Measurements from ENCODE around the gene PCDHGB6.
"Not testable (repeated sequence)": the region's sequence is repeated elsewhere in the genome, so short reads cannot be mapped to it uniquely, and the experiment has no call there.

PCDHGB6 gene

DNA sequence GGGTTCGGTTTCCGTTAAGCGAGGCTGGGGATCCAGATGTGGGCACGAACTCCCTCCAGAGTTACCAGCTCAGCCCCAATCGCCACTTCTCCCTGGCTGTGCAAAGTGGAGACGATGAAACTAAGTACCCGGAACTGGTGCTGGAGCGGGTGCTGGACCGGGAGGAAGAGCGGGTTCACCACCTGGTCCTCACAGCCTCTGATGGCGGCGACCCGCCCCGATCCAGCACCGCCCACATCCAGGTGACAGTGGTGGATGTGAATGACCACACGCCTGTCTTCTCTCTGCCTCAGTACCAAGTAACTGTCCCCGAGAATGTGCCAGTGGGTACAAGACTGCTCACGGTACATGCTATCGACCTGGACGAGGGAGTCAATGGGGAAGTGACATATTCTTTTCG is 24.5 kb upstream of the PCDHGB6 start:
- DNase-seq (ENCODE audit: low spot score) = no peak
- Histone ChIP-seq H3K27ac (no peak overlapping the region), H3K4me3 (peak overlapping the region; percentile 50)
- TF ChIP-seq, protein P1, sequence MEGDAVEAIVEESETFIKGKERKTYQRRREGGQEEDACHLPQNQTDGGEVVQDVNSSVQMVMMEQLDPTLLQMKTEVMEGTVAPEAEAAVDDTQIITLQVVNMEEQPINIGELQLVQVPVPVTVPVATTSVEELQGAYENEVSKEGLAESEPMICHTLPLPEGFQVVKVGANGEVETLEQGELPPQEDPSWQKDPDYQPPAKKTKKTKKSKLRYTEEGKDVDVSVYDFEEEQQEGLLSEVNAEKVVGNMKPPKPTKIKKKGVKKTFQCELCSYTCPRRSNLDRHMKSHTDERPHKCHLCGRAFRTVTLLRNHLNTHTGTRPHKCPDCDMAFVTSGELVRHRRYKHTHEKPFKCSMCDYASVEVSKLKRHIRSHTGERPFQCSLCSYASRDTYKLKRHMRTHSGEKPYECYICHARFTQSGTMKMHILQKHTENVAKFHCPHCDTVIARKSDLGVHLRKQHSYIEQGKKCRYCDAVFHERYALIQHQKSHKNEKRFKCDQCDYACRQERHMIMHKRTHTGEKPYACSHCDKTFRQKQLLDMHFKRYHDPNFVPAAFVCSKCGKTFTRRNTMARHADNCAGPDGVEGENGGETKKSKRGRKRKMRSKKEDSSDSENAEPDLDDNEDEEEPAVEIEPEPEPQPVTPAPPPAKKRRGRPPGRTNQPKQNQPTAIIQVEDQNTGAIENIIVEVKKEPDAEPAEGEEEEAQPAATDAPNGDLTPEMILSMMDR (IDR thresholded peaks at IDR 0.05) = no peak

DNA sequence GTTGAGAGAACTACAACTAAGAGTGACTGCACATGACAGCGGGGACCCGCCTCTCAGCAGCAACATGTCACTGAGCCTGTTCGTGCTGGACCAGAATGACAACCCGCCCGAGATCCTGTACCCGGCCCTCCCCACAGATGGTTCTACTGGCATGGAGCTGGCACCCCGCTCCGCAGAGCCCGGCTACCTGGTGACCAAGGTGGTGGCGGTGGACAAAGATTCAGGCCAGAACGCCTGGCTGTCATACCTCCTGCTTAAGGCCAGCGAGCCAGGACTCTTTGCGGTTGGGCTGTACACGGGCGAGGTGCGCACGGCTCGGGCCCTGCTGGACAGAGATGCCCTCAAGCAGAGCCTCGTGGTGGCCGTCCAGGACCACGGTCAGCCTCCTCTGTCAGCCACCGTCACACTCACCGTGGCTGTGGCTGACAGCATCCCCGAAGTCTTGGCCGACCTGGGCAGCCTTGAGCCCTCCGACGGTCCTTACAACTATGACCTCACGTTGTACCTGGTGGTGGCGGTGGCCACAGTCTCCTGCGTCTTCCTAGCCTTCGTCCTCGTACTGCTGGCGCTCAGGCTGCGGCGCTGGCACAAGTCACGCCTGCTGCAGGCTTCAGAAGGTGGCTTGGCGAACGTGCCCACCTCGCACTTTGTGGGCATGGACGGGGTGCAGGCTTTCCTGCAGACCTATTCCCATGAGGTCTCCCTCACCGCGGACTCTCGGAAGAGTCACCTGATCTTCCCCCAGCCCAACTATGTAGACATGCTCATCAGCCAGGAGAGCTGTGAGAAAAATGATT is 23.2 kb upstream of the PCDHGB6 start:
- TF ChIP-seq, protein P1 (IDR thresholded peaks at IDR 0.05) = no peak
- H3K4me3 ChIP-seq = peak overlapping the region; percentile 25
- DNase-seq (ENCODE audit: low spot score) = no peak
- H3K27ac ChIP-seq = no peak overlapping the region

DNA sequence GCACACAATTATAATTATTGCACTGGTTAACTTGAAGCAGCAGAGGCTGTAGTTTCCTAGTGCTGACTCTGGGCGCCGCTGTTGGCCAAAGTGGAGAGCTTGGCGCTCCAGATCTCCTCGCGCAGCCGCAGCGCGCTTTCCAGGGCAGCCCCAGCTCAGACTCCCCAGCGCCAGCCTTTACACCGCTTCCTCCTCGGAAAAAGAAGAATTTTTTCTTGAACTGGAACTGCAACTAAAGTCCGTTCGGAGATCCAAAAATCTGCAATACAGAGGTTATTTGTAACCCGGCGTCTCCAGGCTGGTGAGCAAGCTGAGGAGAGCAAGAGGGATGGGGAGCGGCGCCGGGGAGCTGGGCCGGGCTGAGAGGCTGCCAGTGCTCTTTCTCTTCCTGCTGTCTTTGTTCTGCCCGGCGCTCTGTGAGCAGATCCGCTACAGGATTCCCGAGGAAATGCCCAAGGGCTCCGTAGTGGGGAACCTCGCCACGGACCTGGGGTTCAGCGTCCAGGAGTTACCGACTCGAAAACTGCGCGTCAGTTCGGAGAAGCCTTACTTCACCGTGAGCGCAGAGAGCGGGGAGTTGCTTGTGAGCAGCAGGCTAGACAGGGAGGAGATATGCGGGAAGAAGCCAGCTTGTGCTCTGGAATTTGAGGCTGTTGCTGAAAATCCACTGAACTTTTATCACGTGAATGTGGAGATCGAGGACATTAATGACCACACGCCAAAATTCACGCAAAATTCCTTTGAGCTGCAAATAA is 20.1 kb upstream of the PCDHGB6 start, which contains the start of gene PCDHGB4:
Gene PCDHGB4, plus strand, starts transcription at position 142 of the 755 bp plus-strand sequence. Its CDS starts 187 bp downstream, at position 329.
- not testable (repeated sequence) for DNase-seq (ENCODE audit: low spot score)
- peak within 1 kb of the TSS; percentile 48 for H3K4me3 ChIP-seq

DNA sequence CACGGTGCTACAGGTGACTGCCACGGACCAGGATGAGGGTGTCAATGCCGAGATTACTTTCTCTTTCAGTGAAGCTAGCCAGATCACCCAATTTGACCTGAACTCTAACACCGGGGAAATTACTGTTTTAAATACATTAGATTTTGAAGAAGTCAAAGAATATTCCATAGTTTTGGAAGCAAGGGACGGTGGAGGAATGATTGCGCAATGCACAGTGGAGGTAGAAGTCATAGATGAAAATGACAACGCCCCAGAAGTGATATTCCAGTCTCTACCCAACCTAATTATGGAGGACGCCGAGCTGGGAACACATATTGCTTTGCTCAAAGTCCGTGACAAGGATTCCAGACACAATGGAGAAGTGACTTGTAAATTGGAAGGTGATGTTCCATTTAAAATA is 19.2 kb upstream of the PCDHGB6 start:
- no peak overlapping the region for H3K27ac ChIP-seq
- DNase-seq (ENCODE audit: low spot score) = no peak
- TF ChIP-seq, protein P1 (IDR thresholded peaks at IDR 0.05) = no peak
- H3K4me3 ChIP-seq = peak overlapping the region; percentile 48

More for the DNA sequence above, 20.1 kb upstream of the PCDHGB6 start, which contains the start of gene PCDHGB4:
- H3K27ac ChIP-seq = not testable (repeated sequence)

DNA sequence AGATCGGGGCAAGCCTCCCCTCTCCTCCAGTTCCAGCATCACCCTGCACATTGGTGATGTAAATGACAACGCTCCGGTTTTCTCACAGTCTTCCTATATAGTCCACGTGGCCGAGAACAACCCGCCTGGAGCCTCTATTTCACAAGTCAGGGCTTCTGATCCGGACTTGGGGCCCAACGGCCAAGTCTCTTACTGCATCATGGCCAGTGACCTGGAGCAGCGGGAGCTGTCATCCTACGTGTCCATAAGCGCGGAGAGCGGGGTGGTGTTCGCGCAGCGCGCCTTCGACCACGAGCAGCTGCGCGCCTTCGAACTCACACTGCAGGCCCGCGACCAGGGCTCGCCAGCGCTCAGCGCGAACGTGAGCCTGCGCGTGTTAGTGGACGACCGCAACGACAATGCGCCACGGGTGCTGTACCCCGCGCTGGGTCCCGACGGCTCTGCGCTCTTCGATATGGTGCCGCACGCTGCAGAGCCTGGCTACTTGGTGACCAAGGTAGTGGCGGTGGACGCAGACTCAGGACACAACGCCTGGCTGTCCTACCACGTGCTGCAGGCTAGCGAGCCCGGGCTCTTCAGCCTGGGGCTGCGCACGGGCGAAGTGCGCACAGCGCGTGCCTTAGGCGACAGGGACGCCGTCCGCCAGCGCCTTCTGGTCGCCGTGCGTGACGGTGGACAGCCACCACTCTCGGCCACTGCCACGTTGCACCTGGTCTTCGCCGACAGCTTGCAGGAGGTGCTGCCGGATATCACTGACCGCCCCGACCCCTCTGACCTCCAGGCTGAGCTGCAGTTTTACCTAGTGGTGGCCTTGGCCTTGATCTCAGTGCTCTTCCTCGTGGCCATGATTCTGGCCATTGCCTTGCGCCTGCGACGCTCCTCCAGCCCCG is 18.4 kb upstream of the PCDHGB6 start:
- H3K4me3 ChIP-seq = peak overlapping the region; percentile 43
- DNase-seq (ENCODE audit: low spot score) = no peak
- TF ChIP-seq, protein P1 (IDR thresholded peaks at IDR 0.05) = no peak
- no peak overlapping the region for H3K27ac ChIP-seq

DNA sequence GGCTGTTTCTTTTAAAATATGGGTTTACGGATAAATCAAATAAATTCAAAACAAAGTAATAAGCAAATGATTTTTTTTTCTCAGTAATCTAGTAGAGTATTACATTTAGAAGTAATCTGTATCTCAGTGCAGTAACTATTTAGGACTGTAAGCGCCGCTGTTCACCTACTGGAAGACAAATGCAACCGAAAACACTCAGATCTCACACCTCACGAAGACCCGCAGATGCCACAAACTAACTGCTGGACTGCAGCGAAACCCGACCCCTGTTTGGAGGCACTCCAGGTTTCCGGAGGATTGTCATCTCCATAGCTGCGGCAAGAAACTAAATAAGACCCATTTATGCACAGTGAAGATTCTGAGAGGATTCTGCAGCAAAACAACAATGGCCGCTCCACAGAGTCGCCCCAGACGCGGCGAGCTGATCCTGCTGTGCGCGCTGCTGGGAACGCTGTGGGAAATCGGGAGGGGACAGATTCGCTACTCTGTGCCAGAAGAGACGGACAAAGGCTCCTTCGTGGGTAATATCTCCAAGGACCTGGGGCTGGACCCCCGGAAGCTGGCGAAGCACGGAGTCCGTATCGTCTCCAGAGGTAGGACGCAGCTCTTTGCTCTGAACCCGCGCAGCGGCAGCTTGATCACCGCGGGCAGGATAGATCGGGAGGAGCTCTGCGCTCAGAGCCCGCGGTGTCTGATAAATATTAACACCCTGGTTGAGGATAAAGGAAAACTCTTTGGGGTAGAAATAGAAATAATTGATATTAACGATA is 15.2 kb upstream of the PCDHGB6 start, which contains the start of gene PCDHGA8:
Gene PCDHGA8, plus strand, starts transcription at position 205 of the 770 bp plus-strand sequence. Its CDS starts 181 bp downstream, at position 386.
- H3K27ac ChIP-seq = no peak within 1 kb of the TSS
- no peak for DNase-seq (ENCODE audit: low spot score)
- peak within 1 kb of the TSS; percentile 25 for H3K4me3 ChIP-seq
- TF ChIP-seq, protein P1 (IDR thresholded peaks at IDR 0.05) = no peak

All from coronary artery (tissue), 2 donors.